GM13976 (cell line): ENCODE data around the gene SELENOH.

Experiments used
- DNase-seq: peaks from one replicate; pipeline ENCODE4 v3.0.0; 2012; ENCODE audit warnings: low spot score
- CTCF ChIP-seq: IDR thresholded peaks from 2 replicates; pipeline ENCODE4 v1.5.1; 2012; ENCODE audit warnings: borderline replicate concordance, mild to moderate bottlenecking; ENCODE audit not compliant: insufficient read depth; ENCODE audit errors: extremely low read depth, missing control alignments, control extremely low read depth
- in situ Hi-C: fragments of 300-500 bp; cut with MboI; formaldehyde crosslinking; loops from one replicate; pipeline ENCODE4 v1.12.0; 2022; ENCODE audit warnings: low sequenced_read_pairs, mixed read lengths, inconsistent platforms; ENCODE audit not compliant: unreplicated experiment

SELENOH gene

GRCh38 chr11:57728829-57729228 is 12.5 kb upstream of the SELENOH start:
- DNase-seq = no peak
- in situ Hi-C loops = no loop called here
- no peak for TF ChIP-seq CTCF

GRCh38 chr11:57729479-57729878 is 11.8 kb upstream of the SELENOH start:
- DNase-seq = no peak
- in situ Hi-C loops = no loop called here
- TF ChIP-seq CTCF = no peak

GRCh38 chr11:57732661-57733060 is 8.6 kb upstream of the SELENOH start:
- in situ Hi-C loops = no loop called here
- no peak for TF ChIP-seq CTCF

GRCh38 chr11:57735619-57736298 is 5.5 kb upstream of the SELENOH start:
- in situ Hi-C loops = no loop called here
- DNase-seq = no peak
- no peak for TF ChIP-seq CTCF

More at GRCh38 chr11:57732661-57733060, 8.6 kb upstream of the SELENOH start:
- DNase-seq = no peak

- DNase-seq = no peak
- in situ Hi-C loops = loop anchor here (10.0 kb wide), 1 partner anchor 53 kb away; no protein-coding TSS in a partner anchor
- TF ChIP-seq CTCF = no peak
Observed at GRCh38 chr11:57742087-57742452, 779 bp downstream of the SELENOH start.

GRCh38 chr11:57744357-57744756 is 3.1 kb downstream of the SELENOH start:
- no peak for DNase-seq
- TF ChIP-seq CTCF = no peak
- in situ Hi-C loops = loop anchor here (10.0 kb wide), 1 partner anchor 50 kb away; no protein-coding TSS in a partner anchor
